NCI-H2107 treated with DMSO at 0.1 percent for 48 hours (cell line): Measurements from ENCODE around the gene ZNF20.
"Not testable (repeated sequence)": the region's sequence is repeated elsewhere in the genome, so short reads cannot be mapped to it uniquely, and the experiment has no call there.

Experiments
- DNase-seq: peaks from one replicate; lab custom pipeline; 2025; ENCODE audit not compliant: unreplicated experiment; lab: John Stamatoyannopoulos, UW

The ZNF20 gene

DNA sequence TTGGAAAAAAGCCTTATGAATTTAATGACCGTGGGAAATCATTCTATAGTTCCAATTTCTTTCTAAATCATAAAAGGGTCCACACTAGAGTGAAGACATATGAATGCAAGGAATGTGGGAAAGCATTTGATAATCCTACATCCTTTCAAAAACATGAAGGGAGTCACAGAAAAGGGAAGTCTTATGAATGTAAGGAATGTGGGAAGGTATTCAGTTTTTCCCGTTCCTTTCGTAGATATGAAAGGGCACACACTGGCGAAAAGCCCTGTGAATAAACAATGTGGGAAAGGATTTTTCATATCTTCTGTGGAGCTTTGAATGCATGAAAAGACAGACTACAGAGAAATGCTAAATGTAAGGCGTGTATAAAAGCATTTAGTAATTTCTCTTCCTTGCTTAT lies 27.0 kb downstream of the ZNF20 start:
- DNase-seq: no peak

DNA sequence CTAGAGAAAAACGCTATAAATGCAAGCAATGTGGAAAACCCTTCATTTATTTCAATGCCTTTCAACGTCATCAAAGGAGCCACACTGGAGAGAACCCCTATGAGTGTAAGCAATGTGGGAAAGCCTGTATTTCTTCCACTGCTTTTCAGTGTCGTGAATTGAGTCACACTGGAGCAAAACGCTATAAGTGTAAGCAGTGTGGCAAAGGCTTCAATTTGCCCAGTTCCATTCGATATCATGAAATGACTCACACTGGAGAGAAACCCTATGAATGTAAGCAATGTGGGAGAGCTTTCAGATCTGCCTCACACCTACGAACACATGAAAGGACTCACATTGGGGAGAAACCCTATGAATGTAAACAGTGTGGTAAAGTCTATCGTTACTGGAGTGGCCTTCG lies 27.4 kb downstream of the ZNF20 start:
- DNase-seq: no peak

DNA sequence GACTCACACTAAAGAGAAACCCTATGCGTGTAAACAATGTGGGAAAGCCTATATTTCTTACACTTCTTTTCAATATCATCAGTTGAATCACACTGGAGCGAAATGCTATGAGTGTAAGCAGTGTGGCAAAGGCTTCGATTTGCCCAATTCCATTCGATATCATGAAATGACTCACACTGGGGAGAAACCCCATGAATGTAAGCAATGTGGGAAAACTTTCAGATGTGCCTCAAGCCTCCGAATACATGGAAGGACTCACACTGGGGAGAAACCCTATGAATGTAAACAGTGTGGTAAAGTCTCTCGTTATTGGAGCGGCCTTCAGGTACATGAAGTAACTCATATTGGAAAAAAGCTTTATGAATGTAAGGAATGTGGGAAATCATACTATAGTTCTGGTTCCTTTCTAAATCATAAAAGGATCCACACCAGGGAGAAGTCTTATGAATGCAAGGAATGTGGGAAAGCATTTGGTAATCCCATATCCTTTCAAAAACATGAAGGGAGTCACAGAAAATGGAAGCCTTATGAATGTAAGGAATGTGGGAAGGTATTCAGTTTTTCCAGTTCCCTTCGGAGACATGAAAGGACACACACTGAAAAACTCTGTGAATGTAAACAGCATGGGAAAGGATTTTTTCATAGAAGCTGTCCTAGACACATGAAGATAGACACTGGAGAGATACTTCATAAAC lies 28.1 kb downstream of the ZNF20 start:
- no peak for DNase-seq

DNA sequence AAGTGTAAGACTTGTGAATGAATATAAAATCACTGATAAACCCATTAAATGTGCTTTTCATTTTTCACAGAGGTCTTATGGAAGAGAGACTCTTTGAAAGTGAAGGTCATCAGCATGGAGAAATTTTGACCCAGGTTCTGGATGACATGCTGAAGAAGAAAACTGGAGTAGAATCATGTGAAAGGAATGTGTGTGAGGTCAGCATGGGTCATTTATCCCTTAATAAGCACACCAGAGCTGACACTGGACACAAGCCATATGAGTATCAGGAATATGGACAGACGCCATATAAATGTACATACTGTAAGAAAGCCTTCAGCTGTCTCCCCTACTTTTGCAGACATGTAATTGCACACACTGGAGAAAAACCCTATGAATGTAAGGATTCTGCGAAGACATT lies 29.0 kb downstream of the ZNF20 start:
- no peak for DNase-seq

DNA sequence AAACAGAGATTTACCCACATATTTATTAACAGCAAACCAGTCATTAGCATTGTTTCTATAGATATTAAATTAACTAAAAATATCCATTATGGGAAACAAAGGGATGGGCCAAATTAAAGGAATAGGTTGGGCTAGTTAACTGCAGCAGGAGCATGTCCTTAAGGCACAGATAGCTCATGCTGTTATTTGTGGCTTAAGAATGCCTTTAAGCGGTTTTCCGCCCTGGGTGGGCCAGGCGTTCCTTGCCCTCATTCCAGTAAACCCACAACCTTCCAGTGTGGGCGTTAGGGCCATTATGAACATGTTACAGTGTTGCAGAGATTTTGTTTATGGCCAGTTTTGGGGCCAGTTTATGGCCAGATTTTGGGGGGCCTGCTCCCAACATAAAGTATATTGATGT lies 36.2 kb downstream of the ZNF20 start:
- not testable (repeated sequence) for DNase-seq

DNA sequence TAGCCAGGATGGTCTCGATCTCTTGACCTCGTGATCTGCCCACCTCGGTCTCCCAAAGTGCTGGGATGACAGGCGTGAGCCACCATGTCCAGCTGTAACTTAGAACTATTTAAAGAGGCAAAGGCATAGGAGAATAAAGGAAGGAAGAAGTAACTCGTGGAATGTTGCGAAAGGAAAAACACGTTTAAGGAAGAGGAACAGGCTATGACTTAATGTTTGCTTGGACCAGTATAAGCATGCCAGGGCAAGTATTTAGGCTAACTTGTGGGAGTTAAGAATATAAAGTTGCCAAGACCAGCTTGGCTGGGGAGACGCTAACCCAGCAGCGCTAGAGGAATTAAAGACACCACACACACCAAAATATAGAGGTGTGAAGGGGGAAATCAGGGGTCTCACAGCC lies 42.1 kb downstream of the ZNF20 start:
- DNase-seq: no peak

DNA sequence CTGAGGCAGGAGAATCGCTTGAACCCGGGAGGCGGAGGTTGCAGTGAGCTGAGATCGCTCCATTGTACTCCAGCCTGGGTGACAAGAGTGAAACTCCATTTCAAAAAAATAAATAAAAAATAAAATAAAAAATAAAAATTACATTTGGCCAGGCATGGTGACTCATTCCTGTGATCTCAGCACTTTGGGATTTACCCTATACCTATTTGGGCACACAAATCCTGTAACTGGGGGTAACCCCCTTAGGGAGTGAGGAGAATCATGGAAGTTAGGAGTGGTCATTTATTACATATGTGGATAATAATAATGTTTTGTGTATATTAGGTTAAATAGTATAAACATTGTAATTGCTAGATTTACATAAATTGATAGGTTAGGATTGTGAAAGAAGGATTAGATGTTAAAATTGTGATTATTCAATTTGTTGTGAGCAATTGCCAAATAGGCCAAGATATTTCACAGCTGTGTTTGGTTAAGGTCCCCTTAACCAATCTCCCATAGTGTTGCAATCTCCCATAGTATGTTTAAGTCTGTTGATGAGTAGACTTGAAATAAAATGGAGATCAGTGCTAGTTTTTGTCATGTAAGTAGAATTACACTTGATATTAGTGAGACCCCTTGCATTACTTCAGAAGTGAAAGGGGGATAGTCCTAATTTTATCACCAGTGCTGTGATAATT lies 44.9 kb downstream of the ZNF20 start:
- no peak for DNase-seq

DNA sequence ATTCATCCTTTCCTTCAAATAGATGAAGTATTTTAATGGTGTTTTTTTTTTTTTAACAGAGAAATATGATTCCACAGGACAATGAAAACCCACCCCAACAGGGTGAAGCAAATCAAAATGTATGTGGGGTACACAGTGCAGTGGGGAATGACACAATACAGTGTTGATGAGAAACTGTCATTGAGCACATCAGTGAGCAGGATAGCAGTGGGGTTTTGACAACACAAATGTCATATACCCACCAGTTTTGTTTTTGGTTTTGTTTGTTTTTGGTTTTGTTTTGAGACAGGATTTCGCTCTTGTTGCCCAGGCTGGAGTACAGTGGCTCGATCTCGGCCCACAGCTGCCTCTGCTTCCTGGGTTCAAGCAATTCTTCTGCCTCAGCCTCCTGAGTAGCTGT lies 46.4 kb downstream of the ZNF20 start:
- no peak for DNase-seq

DNA sequence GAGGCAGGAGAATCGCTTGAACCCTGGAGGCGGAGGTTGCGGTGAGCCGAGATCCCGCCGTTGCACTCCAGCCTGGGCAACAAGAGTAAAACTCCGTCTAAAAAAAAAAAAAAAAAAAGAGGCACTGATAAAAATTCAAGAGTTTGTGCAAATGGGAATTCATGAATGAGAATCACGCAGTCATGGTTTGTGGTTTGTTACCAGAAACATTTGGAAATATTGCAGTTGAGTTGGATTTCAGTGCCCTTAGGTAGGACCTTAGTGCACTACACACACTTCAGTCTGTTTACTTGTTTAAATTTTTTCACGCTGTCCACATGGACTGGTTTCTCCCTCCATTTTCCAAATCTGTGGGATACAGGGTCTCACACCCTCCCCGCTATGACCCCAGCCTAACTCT lies 47.2 kb downstream of the ZNF20 start:
- DNase-seq: no peak

DNA sequence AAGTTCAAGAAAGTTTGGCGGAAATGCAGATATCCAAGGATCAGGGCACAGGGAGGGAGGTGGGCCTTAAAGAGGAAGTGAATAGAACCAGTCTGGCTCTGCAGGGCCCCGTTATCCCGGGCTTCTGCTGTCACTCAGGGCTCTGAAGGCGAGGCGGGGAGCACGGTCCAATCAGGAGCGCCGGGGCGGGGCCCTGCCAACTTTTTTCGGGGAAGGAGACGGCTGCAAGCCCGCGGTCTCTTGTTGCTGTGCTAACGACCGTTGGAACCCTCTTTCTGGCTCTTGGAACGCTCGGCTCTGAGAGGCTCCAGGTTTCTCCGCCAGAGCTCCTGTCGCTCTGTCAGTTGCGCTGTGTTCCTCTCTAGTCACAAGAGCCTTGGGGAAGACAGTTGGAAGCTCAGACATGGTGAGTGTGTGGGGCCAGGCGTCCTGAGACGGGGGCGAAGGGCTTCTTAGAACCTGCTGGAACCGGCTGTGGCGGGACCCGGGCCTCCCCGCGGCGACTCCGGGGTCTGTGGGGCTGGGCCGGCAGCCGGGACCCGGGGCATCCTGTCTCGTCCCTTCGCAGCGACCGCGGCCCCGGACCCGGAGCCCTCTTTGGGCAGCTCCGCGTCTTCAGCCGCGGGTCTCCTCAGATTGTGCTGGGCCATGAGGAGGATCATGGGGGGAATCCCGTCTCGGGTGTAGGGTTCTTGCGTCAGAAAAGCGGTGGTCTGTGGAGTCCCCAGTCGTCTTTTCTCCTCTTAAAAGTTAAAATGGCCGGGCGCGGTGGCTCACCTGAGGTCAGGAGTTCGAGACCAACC lies 47.9 kb downstream of the ZNF20 start:
- no peak for DNase-seq

DNA sequence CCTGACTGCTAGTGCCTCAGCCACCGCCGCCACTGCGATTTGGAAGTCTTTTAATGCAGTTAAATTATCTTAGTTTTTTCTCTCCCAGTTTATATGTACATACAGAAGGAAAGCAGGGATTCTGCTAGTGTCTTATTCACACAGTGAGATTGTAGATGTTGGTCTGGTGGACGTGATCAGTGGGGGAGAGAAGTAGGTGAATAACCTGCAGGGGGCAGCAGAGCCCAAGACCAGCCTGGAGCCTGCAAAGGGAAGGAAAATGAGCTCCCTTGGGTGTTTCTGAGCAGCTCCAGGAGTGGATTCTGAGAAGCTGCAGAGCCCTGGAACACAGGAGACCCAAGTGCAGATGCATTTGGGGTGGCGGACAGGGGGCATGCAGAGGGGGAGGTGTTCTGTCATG lies 49.3 kb downstream of the ZNF20 start:
- no peak for DNase-seq

DNA sequence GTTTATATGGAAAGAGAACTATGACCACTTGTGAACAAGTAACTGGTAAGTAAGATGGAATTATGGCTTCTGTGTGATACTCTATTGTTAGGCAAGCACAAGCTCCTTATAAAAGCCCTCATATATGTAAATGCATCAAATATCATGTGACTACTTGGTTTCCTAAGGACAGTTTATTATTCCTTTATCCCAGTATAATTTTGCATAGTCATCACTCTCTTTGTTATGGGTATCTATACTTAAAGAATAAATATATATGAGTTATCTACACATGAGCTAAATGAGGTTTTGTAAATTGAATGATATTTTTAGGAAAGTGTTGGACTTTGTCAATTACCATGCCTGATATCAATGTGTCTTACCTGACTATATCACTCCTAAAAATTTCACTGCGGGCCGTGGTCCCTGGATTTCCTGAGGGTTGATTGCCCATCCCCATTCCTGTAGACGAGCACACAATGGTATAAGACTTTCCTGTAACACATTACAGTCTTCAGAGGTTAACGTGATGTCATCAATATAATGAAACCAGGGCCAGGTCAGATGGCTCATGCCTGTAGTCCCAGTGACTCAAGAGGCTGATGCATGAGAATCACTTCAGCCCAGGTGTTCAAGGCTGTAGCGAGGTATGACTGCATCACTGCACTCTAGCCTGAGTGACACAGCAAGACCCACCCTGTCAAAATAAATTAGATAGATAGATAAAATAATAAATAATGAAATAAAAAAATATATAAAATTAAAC lies 54.9 kb downstream of the ZNF20 start:
- no peak for DNase-seq

DNA sequence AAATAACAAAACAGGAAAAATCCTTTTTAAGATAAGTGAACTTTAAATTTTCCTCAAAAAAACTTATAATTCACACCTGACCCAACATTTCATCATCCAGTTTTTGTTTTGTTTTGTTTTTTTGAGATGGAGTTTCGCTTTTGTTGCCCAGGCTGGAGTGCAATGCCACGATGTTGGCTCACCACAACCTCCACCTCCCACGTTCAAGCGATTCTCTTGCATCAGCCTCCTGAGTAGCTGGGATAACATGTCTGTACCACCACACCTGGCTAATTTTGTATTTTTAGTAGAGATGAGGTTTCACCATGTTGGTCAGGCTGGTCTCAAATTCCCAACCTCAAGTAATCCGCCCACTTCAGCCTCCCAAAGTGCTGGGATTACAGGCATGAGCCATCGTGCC lies 56.8 kb downstream of the ZNF20 start:
- DNase-seq: not testable (repeated sequence)
